Gastroesophageal sphincter (tissue), 3 donors: ENCODE data around the gene PREP.

ENCODE experiments used
- CTCF ChIP-seq, 4 experiments: fragments of 200-600 bp in 2 of 4; fragments of 450-650 bp in 2 of 4; sonication (generic) in 1 of 4; IDR thresholded peaks; one replicate each; pipeline ENCODE4 v1.5.1; 2017 to 2019; ENCODE audit warnings: antibody characterized with exemption in 4 of 4, mild to moderate bottlenecking in 2 of 4, moderate library complexity in 2 of 4
- EP300 ChIP-seq: sonication (generic); formaldehyde crosslinking; IDR thresholded peaks from one replicate; pipeline ENCODE4 v1.6.1; 2017; ENCODE audit warnings: antibody characterized with exemption, mild to moderate bottlenecking
- POLR2A ChIP-seq, 2 donors: fragments of 450-650 bp; IDR thresholded peaks; one replicate each; pipeline ENCODE4 v1.6.1; 2017; ENCODE audit warnings: antibody characterized with exemption in 2 of 2, mild to moderate bottlenecking in 2 of 2, moderate library complexity in 1 of 2
- POLR2AphosphoS5 ChIP-seq: sonication (generic); formaldehyde crosslinking; IDR thresholded peaks from one replicate; pipeline ENCODE4 v1.6.1; 2017; ENCODE audit warnings: antibody characterized with exemption

GRCh38 chr6:105310371-105310770 lies 92.5 kb downstream of the PREP start:
- no peak for TF ChIP-seq CTCF (IDR thresholded peaks at IDR 0.05)
- TF ChIP-seq EP300, result no peak
- TF ChIP-seq POLR2AphosphoS5, result no peak
- TF ChIP-seq POLR2A (IDR thresholded peaks at IDR 0.05), result no peak
